HS-5 (cell line): Measurements from ENCODE around the gene GOLPH3L.
A peak's percentile ranks its signal among the peaks of the same experiment; 100 is the strongest.
"Not testable (repeated sequence)": the region's sequence is repeated elsewhere in the genome, so short reads cannot be mapped to it uniquely, and the experiment has no call there.

ENCODE experiments used
- DNase-seq: peaks from one replicate; pipeline ENCODE4 v3.0.0-alpha.2; 2012; ENCODE audit warnings: low read depth

Gene GOLPH3L

DNA sequence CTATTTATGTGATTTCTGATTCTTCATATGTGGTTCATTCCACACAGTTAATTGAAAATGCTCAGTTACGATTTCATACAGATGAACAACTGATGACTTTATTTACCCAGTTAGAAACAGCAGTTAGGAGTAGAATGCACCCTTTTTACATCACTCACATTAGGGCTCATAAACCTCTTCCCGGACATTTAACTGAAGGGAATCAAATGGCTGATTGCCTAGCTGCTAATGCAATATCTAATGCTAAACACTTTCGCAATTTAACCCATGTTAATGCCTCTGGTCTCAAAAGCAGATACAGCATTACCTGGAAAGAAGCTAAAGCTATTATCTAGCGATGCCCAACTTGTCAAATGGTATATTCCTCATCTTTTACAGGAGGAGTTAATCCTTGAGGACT lies 39.9 kb downstream of the GOLPH3L start:
- DNase-seq: not testable (repeated sequence)

DNA sequence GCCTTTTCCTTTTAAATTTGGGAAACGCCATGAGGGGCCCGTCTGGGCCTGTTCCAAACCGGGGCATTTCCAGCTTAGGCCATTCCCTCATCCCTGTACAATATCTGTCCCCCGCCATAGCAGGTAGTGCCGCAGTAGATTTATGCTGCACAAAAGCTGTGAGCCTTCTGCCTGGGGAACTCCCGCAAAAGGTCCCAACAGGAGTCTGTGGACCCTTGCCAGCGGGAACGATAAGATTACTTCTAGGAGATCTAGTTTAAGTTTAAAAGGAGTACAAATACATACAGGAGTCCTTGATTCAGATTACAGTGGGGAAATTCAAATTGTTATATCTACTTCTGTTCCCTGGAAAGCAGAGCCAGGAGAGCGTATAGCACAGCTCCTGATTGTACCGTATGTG lies 42.3 kb downstream of the GOLPH3L start:
- not testable (repeated sequence) for DNase-seq

DNA sequence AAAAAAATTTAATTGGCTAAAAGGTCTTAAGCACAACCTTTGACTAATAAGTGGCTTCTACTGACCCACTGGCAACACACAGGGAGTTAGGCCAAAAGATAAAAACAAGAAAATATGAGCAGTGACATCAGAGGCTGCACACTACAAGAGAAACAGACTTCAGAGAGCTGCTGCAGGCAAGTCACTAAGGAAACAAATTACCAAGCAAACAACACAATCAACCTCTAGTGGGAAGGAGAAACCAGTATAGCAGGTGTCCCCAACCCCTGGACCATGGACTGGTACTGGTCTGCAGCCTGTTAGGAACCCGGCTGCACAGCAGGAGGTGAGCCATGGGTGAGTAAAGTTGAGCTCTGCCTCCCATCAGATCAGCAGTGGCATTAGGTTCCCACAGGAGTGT lies 46.8 kb downstream of the GOLPH3L start:
- no peak for DNase-seq

DNA sequence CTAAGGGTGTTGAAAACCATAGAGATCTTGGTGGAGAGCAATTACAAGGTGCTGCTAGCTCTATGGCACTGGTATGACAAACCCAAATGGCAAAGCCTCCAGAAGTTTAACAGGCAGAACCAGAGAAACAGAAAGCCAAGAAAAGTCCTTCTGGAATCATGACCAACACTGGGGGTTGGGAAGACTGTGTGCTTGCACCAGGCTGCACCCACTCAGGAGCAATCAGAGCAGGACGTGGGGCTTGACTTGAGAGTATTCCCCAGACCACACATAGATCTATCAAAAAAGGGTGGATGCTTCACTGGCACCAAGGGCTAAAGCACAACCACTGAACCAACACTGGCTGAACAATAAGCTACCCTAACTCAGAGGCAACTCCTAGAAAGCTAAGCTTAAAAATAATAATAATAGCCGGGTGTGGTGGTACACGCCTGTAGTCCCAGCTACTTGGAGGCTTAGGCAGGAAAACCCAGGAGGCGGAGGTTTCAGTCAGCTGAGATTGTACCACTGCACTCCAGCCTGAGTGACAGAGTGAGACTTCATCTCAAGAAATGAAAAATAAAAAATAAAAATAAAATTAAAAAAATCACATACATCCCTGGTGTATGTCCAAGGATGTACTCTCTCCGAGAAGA lies 47.4 kb downstream of the GOLPH3L start:
- no peak for DNase-seq

DNA sequence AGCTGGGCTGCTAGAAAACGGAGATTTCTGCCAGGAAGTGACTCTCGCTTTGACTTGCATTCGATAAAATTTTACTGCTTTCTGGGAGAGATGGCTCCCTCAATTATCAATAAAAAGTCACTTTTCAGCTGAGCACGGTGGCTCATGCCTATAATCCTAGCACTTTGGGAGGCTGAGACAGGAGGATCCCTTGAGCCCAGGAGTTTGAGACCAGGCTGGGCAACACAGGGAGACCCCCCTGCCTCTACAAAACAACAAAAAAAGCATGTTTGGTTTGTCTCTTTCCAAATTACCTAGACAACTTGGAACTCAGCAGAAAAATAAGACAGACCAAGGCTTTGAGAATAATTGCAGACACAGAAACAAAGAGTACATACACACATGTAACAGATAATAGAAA lies 54.7 kb downstream of the GOLPH3L start:
- no peak for DNase-seq

DNA sequence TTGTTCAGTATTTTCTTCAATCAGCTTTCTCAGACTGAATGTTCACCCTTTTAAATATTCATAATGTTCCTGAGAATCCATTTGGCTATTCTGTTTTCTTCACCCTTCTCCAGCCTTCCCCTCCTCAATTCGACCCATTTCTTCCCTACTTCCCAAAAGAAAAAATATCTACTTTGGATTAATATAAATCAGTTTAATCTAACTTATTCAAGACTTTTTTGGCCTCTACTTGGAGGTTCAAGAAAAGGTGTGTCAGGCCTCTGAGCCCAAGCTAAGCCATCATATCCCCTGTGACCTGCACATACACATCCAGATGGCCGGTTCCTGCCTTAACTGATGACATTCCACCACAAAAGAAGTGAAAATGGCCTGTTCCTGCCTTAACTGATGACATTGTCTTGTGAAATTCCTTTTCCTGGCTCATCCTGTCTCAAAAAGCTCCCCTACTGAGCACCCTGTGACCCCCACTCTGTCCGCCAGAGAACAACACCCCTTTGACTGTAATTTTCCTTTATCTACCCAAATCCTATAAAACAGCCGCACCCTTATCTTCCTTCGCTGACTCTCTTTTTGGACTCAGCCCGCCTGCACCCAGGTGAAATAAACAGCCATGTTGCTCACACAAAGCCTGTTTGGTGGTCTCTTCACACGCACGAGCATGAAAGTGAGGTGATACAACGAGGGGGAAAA lies 55.7 kb downstream of the GOLPH3L start:
- DNase-seq: not testable (repeated sequence)

DNA sequence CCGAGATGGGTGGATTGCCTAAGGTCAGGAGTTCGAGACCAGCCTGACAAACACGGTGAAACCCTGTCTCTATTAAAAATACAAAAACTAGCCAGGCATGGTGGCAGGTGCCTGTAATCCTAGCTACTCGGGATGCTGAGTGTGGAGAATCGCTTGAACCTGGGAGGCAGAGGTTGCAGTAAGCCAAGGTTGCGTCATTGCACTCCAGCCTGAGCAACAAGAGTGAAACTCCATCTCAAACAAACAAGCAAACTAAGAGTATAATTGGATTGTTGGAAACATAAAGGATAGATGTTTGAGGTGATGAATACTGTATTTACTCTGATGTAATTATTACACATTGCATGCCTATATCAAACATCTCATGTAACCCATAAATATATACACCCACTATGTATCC lies 58.5 kb downstream of the GOLPH3L start:
- not testable (repeated sequence) for DNase-seq

DNA sequence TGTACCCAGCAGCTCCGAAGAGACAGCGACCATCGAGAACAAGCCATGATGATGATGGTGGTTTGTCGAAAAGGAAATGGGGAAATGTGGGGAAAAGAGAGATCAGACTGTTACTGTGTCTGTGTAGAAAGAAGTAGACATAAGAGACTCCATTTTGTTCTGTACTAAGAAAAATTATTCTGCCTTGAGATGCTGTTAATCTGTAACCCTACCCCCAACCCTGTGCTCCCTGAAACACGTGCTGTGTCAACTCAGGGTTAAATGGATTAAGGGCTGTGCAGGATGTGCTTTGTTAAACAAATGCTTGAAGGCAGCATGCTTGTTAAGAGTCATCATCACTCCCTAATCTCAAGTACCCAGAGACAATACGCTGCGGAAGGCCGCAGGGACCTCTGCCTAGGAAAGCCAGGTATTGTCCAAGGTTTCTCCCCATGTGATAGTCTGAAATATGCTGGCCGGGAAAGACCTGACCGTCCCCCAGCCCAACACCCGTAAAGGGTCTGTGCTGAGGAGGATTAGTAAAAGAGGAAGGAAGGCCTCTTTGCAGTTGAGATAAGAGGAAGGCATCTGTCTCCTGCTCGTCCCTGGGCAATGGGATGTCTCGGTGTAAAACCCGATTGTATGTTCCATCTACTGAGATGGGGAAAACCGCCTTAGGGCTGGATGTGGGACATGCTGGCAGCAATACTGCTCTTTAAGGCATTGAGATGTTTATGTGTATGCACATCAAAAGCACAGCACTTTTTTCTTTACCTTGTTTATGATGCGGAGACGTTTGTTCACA lies 61.9 kb downstream of the GOLPH3L start:
- DNase-seq: not testable (repeated sequence)

DNA sequence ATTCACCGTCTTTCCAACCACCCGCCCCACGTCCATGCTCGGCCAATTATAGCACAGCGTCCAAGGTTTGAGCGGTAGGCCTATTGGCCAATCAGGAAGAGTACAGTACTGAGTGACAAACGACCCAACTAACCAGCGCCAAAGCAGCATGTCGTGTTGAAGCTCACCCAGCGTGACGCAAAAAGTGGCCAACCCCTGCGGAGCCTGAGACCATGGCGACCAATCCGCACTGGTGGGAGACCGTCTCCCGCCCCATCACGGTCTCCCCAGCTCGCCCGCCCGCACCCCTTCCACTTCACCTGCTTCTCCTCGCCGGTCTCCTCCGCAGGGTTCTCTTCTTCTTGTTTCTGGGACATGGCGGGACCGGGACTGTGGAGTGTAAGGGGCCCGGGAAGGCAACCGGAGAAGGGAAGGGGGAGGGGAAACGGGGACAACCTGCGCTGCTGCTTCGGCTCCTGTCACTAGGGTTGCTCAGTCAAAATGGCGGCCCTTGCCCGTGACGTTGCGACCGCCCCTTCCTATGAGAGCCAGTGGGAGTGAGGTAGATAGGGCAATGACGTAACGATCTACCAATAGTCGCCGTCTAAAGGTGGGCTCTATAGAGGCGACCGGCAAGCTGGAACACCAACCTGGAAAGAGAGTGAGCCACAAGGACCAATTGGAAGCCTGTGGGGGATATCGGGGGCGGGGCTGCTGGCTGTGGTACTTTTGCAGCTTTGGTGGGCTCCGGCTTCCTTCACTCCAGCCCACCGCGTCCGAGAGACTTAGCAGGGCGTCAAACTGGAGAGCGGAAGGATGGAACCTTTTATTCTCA lies 67.6 kb downstream of the GOLPH3L start, which contains the start of gene ENSA:
TSS of gene ENSA (minus strand) at position 498 of the 814 bp plus-strand sequence. CDS start at position 356, 142 bp downstream.
- peak; percentile 98 for DNase-seq

DNA sequence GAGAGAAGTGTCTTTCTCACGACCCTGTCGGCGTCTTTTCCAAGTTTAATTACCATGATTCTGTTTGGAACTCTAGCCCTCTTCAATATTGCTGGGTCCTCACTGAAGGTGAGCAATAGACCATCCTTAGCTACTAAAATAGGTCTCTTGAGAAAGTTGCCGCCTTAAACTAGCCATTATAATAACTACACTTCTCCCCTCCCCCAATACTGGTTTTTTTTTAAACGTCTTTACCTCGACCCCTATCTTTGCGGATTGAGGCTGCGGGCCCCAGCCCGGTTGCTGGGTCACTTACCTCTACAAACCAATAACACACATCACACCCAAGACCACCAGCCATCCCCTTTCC lies 68.2 kb downstream of the GOLPH3L start:
- no peak for DNase-seq

DNA sequence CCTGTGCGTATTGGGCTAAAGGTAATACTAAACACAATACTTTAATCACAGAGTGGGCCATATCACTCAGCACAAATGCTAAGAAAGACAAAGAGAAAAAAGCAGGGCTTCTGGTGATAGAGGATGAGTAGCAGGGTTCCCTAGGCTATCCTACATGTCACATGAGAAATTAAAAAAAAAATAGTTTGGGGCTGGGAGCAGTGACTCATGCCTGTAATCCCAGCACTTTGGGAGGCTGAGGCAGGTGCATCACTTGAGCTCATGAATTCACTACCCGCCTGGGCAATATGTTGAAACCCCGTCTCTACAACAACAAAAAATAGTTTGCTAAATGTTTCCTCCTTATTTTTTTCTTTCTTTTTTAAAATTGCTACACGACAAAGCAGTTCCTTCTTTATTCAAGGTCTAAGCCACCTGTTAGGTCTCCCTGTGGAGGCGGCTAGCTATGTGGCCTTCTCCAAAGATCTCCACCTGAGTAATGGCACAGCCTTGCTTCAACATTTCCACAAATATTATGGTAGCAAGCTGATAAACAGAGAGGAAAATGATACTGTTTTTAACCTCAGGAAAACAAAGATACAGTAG lies 69.0 kb downstream of the GOLPH3L start:
- no peak for DNase-seq

DNA sequence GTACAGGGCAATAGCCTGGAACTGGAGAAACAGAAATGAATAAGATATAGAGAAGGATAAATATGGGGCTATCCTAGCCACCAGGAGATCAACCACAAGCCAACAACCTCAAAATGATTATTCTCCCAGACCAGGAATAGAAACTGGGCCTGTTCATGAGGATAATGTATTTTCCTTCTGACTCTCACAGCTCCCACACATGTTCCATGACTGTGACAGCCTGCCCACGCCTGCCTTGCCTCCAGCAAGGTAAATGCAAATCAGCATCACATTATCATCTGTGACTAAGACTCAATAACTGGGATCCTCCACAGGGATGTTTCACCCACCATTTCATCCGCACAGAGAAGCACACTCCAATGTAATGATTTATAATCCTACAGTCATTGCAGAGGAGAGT lies 70.8 kb downstream of the GOLPH3L start:
- DNase-seq: no peak

DNA sequence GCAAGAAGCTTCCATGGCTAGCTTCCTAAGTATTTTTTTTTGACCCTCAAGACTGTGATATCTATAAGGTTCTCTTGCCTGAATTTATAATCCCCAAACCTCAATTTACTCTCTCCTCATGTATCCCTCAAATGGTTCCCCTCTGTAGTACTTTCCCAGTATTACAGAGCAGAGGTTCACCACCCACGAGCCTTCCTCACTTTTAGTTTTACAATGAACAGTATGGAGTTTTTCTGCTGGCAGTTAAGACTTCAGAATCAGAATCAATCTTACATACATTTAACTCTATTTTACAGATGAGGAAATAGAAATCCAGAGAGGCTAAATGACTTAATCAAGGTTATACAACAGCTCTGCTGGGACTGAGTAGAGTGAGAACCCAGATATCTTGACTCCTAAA lies 72.4 kb downstream of the GOLPH3L start:
- DNase-seq: not testable (repeated sequence)

DNA sequence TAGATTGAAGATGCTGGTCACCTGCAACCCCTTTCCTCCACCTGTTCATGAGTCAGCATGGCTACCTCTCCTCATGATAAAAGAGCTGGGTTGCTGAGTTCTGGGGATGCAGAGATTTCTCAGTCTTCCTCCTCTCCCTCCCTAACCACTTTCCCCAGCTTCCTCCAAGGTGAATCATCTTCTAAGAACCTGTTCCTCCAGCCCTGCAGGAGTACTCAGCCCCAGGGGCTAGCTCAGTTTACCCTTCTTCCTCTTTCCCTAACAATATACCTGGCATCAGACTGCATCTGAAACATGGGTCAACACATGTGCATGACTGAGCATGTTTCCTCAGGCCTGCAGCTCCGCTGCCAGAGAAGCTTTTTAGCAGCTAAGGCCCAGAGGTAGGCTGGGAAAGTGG lies 72.8 kb downstream of the GOLPH3L start:
- not testable (repeated sequence) for DNase-seq

DNA sequence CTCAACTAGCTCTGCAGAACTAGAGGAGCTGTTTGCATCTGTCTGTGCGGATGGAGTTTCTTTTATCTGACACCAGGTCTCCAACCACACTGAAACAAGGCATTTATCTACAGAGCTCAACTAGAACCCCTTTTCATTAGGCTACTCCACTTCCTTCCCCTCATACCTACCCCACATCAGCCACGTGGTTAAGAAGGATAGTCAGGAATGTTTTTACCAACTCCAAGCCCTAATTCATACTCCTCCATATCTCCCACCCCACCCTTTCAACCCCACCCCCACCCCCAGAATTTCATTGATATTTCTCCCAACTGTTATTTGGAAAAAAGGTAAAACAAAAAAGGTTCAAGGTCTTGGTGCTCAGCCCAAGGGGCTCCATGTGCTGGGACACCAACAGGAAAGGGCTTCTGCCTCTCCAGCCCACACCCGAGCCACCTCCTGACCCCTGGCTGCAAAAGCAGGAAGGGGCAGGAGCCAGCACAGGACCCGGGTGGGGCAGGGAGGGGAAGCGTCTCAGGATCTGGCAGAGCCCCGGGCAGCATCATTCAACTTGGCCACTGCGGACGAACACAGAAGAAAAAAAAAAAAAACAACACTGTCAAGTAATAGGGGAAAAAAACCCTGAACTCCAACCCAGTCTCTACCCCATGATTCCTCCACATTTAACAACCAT lies 74.5 kb downstream of the GOLPH3L start:
- no peak for DNase-seq

DNA sequence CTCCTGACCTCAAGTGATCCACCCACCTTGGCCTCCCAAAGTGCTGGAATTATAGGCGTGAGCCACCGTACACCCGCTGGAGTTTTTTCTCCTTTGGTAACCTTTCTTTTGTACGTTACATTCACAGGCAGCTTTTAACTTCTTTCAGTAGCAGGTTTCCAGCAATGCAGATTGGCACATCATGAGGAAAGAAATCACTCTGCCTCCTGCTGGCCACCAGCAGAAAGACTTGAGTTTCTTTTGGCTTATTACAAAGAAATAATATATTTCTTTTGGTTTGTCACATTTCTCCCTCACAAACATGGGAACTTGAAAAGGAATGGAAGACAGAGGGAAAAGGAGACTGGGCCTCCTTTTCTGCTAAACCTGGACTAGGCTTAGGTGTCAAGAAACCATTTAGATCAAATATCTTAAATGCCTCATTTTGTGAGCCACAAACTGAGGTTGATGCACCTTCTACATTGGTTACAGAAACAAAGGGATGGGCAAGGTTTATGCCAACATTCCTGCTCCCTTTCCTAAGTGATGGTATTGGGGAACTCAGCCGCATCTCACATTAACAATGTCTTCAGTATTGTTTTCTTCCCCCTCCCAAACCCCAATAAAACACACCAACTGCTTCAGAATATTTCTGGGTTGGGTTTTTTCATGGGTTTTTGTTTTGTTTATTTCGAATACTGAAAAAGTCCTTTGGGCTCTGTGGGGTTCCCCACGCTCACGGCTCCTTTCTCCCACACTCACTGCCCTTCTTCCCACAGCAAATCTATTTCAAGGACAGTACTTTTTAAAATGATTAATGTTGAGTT lies 75.3 kb downstream of the GOLPH3L start:
- DNase-seq: no peak

DNA sequence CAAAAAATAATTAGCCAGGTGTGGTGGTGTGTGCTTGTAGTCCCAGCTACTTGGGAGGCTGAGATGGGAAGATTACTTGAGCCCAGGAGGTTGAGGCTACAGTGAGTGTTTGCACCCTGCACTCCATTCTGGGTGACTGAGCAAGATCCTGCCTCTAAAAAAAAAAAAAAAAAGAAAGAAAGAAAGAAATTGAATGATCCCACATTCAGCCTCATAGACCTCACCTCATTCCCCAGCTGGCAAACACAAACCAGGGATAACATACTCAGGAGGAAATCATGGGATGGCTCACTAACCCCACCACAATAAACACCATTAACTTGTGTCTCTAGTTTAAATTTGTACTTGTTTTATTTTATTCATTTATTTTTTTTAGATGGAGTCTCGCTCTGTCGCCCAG lies 76.0 kb downstream of the GOLPH3L start:
- DNase-seq: no peak

DNA sequence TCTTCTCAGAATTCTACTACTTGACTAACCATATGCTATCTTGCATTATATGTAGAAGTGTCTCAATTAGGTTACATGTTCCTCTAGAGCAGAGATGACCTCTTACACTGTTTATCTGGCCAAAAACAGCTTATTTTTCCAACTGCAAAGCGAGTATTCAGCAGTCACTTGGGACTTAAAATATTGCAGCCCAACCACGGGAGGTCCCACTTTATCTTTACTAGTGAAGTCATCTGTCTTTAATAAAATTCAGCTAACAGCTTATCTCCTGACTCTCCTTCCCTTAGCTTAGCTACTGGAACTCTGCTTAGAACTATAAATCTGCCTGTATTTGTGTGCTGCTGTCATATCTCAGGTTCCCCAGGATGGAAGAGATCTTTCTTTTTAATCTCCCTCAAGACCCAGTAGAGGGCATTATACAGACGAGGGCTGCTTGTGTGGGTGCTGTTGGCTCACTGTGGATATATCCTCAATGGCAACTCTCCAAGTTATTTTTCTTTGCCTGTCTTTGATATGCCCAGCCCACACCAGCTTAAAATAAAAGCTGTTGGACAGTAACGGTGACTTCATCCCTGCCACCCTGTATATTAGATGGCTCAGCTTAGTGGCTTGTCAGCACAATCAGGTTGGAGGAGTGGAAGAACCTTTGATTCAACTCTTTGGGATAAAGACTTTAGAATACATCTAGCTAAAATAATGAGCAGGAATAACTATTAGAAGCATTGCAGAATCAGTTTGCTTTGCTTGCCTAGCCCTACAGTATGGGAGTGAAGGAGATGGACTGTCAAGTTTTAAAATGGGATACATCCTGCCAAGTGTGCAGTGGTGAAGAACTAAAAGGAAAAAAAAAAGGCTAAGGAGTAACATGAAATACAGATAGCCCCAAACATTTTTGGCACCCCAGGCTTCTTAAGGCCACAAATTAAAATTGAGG lies 77.1 kb downstream of the GOLPH3L start:
- DNase-seq: peak; percentile 52
